Activated CD4-positive, alpha-beta T cell treated with anti-CD3 and anti-CD28 coated beads for 36 hours (primary cell): ENCODE measurements around the gene BBX. TPM values are rescaled to one million over a fixed set of nuclear protein-coding genes. Genes with fewer than 3 reads are reported as not detected.
A peak's percentile ranks its signal among the peaks of the same experiment; 100 is the strongest.

Experiments used
- ATAC-seq: fragments of 200-7000 bp; cut with Tn5 transposase; one replicate; pipeline ENCODE4 v1.10.0; 2021; ENCODE audit warnings: mild to moderate bottlenecking, moderate library complexity
- CTCF ChIA-PET: fragments of 350-600 bp; sonication (Branson Sonifier 250); formaldehyde crosslinking; loops from one replicate; lab custom pipeline; 2021; ENCODE audit warnings: antibody characterized with exemption; lab: Charles Lee
- POLR2A ChIA-PET: fragments of 350-600 bp; sonication (Branson Sonifier 250); formaldehyde crosslinking; loops from one replicate; lab custom pipeline; 2021; ENCODE audit warnings: antibody characterized with exemption, inconsistent platforms; lab: Charles Lee
- DNase-seq: peaks from one replicate; pipeline ENCODE4 v3.0.0-alpha.2; 2020
- H3K27ac Mint-ChIP-seq: one replicate; pipeline ENCODE4 v1.8.0; 2021; ENCODE audit warnings: mixed read lengths
- H3K27me3 Mint-ChIP-seq: one replicate; pipeline ENCODE4 v1.8.0; 2021; ENCODE audit warnings: mixed read lengths
- H3K36me3 Mint-ChIP-seq: one replicate; pipeline ENCODE4 v1.8.0; 2021; ENCODE audit warnings: low read depth, mixed read lengths
- H3K4me1 Mint-ChIP-seq: one replicate; pipeline ENCODE4 v1.8.0; 2021; ENCODE audit warnings: mixed read lengths
- H3K4me3 Mint-ChIP-seq: one replicate; pipeline ENCODE4 v1.8.0; 2021; ENCODE audit warnings: mild to moderate bottlenecking, moderate library complexity, mixed read lengths
- H3K9me3 Mint-ChIP-seq: one replicate; pipeline ENCODE4 v1.8.0; 2021; ENCODE audit warnings: low read depth, mixed read lengths
- intact Hi-C, 2 experiments: fragments of 100-400 bp; cut with DNase I in 1 of 2; cut with micrococcal nuclease in 1 of 2; formaldehyde crosslinking; loops; one replicate each; pipeline versions ENCODE4 v1.14.2 to v1.15.1; 2022 to 2024; cut with DNase I, micrococcal nuclease
- total RNA-seq, 2 experiments: library from RNA; stranded (reverse); gene quantifications; one replicate each; pipeline ENCODE4 v1.2.3, GENCODE V29; 2021

Gene BBX
- total RNA-seq, 2 experiments from 2014 or later, result 38.9 to 63.4 TPM

DNA sequence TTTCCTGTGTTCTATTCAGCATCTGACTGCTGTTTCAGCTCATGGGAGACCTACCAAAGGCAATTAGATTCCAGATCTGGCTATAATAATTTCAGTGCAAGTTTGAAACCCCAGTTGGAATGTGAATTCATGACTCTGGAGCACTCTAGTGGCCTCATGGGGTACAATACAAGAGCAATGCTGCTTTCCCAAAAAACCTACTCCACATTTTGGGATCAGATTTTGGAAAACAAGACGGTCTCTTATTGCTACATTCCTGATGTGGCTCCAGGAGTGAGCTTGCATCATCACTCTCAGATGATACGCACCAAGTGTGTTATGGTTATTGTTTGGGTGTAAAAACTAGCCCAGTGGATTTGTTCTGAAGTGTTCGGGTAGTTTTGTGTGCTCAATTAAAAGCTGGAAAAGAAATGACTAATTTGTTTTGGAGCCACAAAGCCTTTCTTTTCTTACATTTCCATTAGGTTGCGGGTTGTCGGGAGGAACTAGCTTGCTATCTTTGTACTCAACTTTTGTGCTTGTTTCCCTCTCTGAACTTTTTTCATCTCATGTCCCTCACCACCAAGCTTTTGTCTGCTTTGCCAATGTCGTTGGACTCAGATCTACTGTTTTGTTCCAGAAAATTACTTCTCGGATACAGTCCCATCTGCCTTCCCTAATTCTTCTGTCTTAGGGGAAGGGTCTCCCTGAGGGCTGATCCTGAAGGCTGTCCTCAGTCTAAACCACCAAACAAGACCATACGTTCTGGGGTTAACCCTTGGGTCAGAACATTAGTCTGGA, 272.1 kb downstream of the BBX start:
- H3K9me3 Mint-ChIP-seq, result no peaks in the 10 kb centered on the region
- no peak for ATAC-seq
- no peak for DNase-seq
- intact Hi-C loops, result no loop called here
- peaks cover 27% of the 10 kb centered on the region for H3K36me3 Mint-ChIP-seq
- H3K27me3 Mint-ChIP-seq, result no peaks in the 10 kb centered on the region
- POLR2A ChIA-PET, result no interaction called here
- peaks cover 5% of the 10 kb centered on the region for H3K4me1 Mint-ChIP-seq
- CTCF ChIA-PET, result interaction anchor here (0.6 to 1.5 kb wide), 3 partner anchors 43 to 490 kb away, joined by 3 to 4 read pairs (median 4); no protein-coding TSS in a partner anchor
- H3K27ac Mint-ChIP-seq, result no peak overlapping the region
- H3K4me3 Mint-ChIP-seq, result no peak overlapping the region

DNA sequence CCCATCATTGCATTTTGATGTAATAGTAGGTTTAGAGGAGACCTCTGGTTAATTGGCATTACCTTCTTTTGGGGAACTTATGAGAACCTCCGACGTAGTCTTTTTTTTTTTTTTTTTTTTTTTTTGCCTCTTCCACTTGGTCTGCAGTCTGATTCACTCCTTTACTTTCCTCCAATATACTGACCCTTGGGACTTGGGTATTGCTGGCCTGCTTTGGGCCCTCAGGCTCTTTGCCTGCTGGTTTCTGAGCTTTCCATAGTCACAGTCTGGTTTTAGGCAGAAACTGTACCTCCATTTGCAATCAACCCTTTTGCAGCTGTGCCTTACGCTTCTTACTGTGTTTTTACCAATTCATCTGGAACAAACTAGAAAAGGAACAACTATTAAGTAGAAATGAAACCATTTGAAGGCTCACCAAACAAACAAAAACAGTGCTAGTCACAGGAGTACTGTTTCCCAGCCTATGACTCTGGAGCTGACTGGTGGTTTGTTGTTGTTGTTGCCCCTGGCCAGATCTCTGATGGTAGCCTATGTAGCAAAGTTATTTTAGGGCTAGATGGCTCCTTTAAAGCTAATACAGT, 272.8 kb downstream of the BBX start:
- DNase-seq, result no peak
- intact Hi-C loops, result no loop called here
- Mint-ChIP-seq H3K9me3 (no peaks in the 10 kb centered on the region), H3K4me3 (no peak overlapping the region), H3K27me3 (no peaks in the 10 kb centered on the region), H3K27ac (no peak overlapping the region), H3K4me1 (peaks cover 5% of the 10 kb centered on the region), H3K36me3 (peaks cover 21% of the 10 kb centered on the region)
- no peak for ATAC-seq
- CTCF ChIA-PET, result interaction anchor here (0.6 to 1.5 kb wide), 5 partner anchors 42 to 502 kb away, joined by 3 to 4 read pairs (median 3); no protein-coding TSS in a partner anchor
- POLR2A ChIA-PET, result no interaction called here

DNA sequence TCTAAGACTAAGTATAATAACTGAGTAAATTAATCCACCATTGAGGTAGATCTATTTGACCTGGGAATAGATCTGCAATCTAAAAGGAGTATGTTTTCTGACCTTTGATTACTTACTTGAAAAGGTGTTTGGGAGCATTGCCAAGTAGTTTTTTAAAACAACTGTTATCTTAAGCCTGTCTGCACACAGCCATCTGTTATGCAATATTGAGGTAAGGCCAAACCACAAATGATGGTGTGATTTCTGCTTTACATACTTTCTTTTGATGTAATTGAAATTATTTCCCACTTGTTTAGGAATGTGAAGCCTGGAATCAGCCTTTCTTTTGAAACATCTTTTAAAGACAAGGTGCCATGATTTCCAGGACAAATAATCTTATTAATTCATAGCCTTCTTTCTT, 274.0 kb downstream of the BBX start:
- ATAC-seq (no peak), DNase-seq (no peak)
- intact Hi-C loops, result no loop called here
- Mint-ChIP-seq H3K9me3 (no peaks in the 10 kb centered on the region), H3K4me1 (peaks cover 5% of the 10 kb centered on the region), H3K27me3 (no peaks in the 10 kb centered on the region), H3K36me3 (peaks cover 30% of the 10 kb centered on the region), H3K27ac (no peak overlapping the region), H3K4me3 (no peak overlapping the region)
- ChIA-PET CTCF (interaction anchor here (0.6 to 0.9 kb wide), 2 partner anchors 119 to 850 kb away, joined by 3 to 4 read pairs; no protein-coding TSS in a partner anchor), POLR2A (no interaction called here)

DNA sequence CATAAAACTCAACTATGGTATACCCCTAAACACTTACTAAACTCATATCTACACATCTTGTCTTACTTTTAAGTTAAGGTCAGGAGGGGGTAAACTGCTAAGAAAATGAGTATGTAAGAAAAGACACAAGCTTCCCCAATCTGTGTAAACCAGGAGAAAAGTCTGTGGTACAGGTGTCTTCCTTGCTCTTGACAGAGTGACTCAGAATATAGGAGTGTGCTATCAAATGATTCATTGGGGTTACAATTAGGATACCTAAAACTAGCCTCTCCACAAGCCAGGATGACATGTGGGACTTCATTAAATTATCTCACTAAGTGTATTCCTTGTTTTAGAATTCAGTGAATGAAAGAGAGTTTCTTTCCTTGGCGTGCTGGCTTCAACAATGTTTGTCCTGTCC, 274.8 kb downstream of the BBX start:
- ATAC-seq, result no peak
- POLR2A ChIA-PET, result no interaction called here

DNA sequence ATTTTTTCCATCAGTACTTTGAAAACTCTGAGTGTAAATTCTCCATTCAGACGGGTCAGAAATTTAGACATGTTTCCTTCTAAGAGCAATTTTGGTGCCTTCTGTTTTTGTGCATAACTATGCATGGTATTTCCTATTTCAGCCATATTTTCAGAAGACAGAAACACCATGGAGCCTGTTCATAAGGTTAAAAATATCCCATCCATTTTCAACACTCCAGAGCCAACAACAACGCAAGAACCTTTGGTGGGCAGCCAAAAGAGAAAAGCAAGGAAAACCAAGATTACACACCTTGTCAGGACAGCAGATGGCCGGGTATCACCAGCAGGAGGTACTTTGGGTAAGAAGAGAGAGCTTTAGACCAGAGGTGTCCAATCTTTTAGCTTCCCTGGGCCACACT, 275.6 kb downstream of the BBX start:
- peaks cover 5% of the 10 kb centered on the region for H3K4me1 Mint-ChIP-seq
- ChIA-PET CTCF (interaction anchor here (0.6 kb wide), 1 partner anchor 11 kb away, joined by 3 read pairs; no protein-coding TSS in a partner anchor), POLR2A (no interaction called here)
- ATAC-seq (no peak), DNase-seq (no peak)
- H3K36me3 Mint-ChIP-seq, result peaks cover 26% of the 10 kb centered on the region
- H3K4me3 Mint-ChIP-seq, result no peak overlapping the region
- H3K9me3 Mint-ChIP-seq, result no peaks in the 10 kb centered on the region
- no peaks in the 10 kb centered on the region for H3K27me3 Mint-ChIP-seq
- intact Hi-C loops, result no loop called here
- H3K27ac Mint-ChIP-seq, result no peak overlapping the region

More for the DNA sequence above, 274.8 kb downstream of the BBX start:
- H3K36me3 Mint-ChIP-seq, result peaks cover 23% of the 10 kb centered on the region
- intact Hi-C loops, result no loop called here
- DNase-seq, result no peak
- no peaks in the 10 kb centered on the region for H3K9me3 Mint-ChIP-seq
- CTCF ChIA-PET, result no interaction called here
- peaks cover 5% of the 10 kb centered on the region for H3K4me1 Mint-ChIP-seq
- no peaks in the 10 kb centered on the region for H3K27me3 Mint-ChIP-seq
- H3K27ac Mint-ChIP-seq, result no peak overlapping the region
- H3K4me3 Mint-ChIP-seq, result no peak overlapping the region

DNA sequence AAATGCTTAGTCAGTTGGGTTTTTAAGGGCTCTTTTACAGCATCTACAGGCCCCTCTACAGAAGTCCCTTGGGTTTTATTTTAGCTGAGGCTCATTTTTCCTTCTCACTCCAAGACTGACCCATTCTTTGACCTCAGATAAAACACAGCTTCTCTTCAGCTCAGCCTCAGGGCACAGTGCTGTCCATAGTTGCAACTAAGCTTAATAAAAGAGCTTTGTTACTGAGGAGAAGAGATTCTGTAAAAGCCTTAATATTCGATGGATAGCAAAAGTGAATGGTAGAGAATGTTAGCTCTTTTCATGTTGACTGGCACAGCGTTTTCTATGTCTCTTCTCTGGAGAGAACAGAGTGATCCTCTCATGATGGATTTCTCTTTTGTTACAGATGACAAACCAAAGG, 277.9 kb downstream of the BBX start:
- peaks cover 2% of the 10 kb centered on the region for H3K4me1 Mint-ChIP-seq
- no peak overlapping the region for H3K4me3 Mint-ChIP-seq
- ATAC-seq, result no peak
- H3K27me3 Mint-ChIP-seq, result no peaks in the 10 kb centered on the region
- H3K36me3 Mint-ChIP-seq, result peaks cover 33% of the 10 kb centered on the region
- intact Hi-C loops, result no loop called here
- CTCF ChIA-PET, result interaction anchor here (1.3 to 1.6 kb wide), 2 partner anchors 8 to 55 kb away, joined by 3 to 4 read pairs; no protein-coding TSS in a partner anchor
- H3K27ac Mint-ChIP-seq, result no peak overlapping the region
- no peaks in the 10 kb centered on the region for H3K9me3 Mint-ChIP-seq
- POLR2A ChIA-PET, result no interaction called here
- DNase-seq, result no peak

DNA sequence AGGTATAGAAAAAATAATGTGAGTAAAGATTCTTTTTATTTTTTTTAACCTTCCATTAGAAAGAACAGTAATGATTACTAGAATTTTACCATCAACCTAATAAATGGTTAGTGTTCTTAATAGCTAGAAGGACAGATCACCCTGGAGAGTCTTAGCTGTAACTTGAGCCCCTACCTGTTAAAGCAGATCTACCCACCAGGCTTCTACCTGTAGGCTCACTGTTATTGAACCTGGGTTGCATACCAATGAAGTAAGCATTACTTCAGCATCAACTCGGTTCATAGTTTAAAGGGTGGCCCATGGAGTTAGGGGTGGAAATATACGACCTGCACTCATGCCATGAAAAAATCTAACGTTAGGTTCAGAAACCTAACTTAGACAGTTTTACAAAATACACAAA, 280.4 kb downstream of the BBX start:
- Mint-ChIP-seq H3K4me3 (no peak overlapping the region), H3K36me3 (peaks cover 28% of the 10 kb centered on the region), H3K27ac (no peak overlapping the region), H3K27me3 (no peaks in the 10 kb centered on the region), H3K4me1 (no peaks in the 10 kb centered on the region), H3K9me3 (no peaks in the 10 kb centered on the region)
- ChIA-PET POLR2A (no interaction called here), CTCF (no interaction called here)
- no peak for DNase-seq
- no peak for ATAC-seq
- intact Hi-C loops, result no loop called here

DNA sequence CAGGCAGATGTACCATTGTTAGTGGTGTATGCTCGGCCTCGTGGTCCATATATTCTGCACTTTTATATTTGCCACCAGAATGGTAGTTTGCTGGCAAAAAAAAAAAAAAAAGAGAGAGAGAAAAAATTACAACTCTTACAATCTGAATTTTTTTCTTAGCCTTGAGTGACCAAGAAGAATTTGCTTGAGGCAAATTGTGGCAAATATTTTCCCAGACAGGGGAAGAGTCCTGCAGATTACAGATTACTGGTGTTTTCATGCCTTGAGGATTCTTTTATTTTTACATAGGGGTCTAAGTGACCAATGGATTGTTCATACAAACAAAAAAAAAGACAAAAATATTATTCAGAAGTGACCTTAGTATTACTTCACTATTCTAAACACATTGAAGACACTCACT, 283.3 kb downstream of the BBX start:
- no peaks in the 10 kb centered on the region for H3K27me3 Mint-ChIP-seq
- H3K36me3 Mint-ChIP-seq, result peaks cover 25% of the 10 kb centered on the region
- ChIA-PET POLR2A (no interaction called here), CTCF (interaction anchor here (0.9 kb wide), 1 partner anchor 8 kb away, joined by 4 read pairs; no protein-coding TSS in a partner anchor)
- H3K4me3 Mint-ChIP-seq, result no peak overlapping the region
- no peak overlapping the region for H3K27ac Mint-ChIP-seq
- DNase-seq (no peak), ATAC-seq (no peak)
- H3K4me1 Mint-ChIP-seq, result peaks cover 7% of the 10 kb centered on the region
- intact Hi-C loops, result no loop called here
- H3K9me3 Mint-ChIP-seq, result no peaks in the 10 kb centered on the region

DNA sequence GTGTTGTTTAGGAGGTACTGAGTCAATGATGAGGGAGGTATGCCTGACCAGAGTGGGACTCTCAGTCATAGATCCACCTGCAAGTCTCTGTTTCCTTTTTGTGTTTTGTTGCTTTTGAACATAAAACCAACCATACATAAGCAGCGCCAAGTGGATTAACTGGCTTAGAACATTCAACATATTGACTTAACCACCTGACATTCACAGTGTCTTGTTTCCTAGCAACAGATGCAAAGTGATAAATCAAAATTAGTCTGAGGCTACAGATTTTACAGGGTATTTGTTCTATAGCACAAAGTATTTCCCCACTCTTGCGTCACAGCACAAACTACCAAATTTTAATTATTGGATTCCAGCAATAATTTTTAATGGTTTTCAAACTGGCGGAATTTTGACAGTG, 283.8 kb downstream of the BBX start:
- CTCF ChIA-PET, result no interaction called here
- no peak for DNase-seq

DNA sequence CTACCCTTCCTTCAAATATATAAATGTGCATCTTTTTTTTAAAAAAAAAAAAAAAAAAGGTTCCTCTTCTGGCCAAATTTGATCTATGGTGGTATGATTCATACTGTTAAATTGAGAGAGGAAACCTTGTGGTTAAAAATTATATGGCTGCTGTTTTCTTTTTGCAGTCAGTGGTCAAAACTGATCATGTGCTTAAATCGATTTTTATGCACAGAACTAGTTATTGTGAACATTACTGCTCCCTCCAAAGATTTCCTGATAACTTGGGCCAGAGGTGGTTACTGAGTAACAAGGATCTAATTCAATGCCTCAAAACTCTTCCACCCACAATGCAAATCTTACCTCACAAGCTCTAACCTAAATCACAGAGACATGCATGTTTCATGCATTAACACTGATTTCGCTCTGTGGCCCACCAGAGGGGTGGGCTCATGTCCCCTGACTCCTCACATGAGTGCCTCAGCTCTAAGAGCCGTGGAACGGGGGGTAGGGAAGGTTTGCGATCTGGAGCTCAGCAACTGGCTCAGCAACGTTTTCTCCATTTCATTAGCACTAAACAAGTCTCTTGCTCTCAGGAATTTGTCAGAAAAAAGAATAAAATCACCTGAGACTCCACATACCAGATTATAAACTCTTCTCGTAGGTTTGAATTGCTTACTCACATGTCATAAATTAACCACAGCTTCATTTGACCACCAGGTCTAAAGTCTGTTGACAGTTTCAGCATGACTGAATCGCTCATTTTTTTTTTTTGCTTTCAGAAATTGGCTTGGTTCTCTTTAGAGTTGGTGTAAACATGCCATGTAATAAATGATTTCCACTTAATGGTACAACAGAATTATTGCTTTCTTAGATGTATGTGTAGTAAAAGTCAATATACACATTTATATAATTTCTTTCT, 287.7 kb downstream of the BBX start:
- CTCF ChIA-PET, result interaction anchor here (0.8 kb wide), 1 partner anchor 59 kb away, joined by 4 read pairs; no protein-coding TSS in a partner anchor
- Mint-ChIP-seq H3K27ac (peak overlapping the region; percentile 3), H3K4me1 (peaks cover 7% of the 10 kb centered on the region), H3K36me3 (peaks cover 8% of the 10 kb centered on the region), H3K27me3 (no peaks in the 10 kb centered on the region), H3K9me3 (no peaks in the 10 kb centered on the region), H3K4me3 (no peak overlapping the region)
- intact Hi-C loops, result no loop called here
- ATAC-seq, result no peak
- POLR2A ChIA-PET, result no interaction called here
- no peak for DNase-seq

More for the DNA sequence above, 283.8 kb downstream of the BBX start:
- POLR2A ChIA-PET, result no interaction called here
- Mint-ChIP-seq H3K27ac (no peak overlapping the region), H3K27me3 (no peaks in the 10 kb centered on the region), H3K36me3 (peaks cover 21% of the 10 kb centered on the region), H3K4me3 (no peak overlapping the region), H3K4me1 (peaks cover 7% of the 10 kb centered on the region), H3K9me3 (no peaks in the 10 kb centered on the region)
- intact Hi-C loops, result no loop called here
- ATAC-seq, result no peak

DNA sequence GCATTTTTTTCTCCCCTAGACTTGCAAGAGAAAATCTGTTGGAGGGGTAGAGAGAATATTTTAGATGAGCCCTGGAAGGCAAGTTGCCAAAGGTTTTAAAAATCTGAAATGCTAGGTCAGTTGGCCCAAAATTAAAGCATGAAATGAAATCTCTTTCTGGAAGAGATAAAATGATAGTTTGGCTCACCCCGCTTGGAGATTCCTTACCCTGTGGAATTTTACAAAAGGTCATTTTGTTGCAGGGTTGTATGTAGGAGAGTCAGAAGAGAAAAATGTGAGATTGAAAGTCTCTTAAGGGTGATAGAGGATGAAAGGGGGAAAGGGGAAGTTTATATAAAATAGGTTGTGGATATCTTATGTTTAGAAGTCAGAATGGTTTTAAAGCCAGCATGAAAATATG, 290.3 kb downstream of the BBX start:
- ATAC-seq, result no peak
- DNase-seq, result no peak
- Mint-ChIP-seq H3K4me3 (no peak overlapping the region), H3K27me3 (no peaks in the 10 kb centered on the region), H3K9me3 (no peaks in the 10 kb centered on the region), H3K27ac (no peak overlapping the region), H3K4me1 (peaks cover 7% of the 10 kb centered on the region), H3K36me3 (peaks cover 6% of the 10 kb centered on the region)
- POLR2A ChIA-PET, result no interaction called here
- intact Hi-C loops, result no loop called here
- CTCF ChIA-PET, result no interaction called here
